Caki2 (cell line): ENCODE data around the gene BTBD9. TPM values are rescaled to one million over a fixed set of nuclear protein-coding genes. Genes with fewer than 3 reads are reported as not detected.

Experiments used
- DNase-seq: peaks from one replicate; pipeline ENCODE4 v3.0.0-alpha.2; 2015; ENCODE audit warnings: low read depth
- in situ Hi-C: cut with HindIII; loops from 2 replicates; pipeline ENCODE4 v1.10.0; 2016; ENCODE audit warnings: low sequenced_read_pairs, low pct_unique_long_range_greater_than_20kb, mixed read lengths
- total RNA-seq: library from RNA; depleted of rRNA; stranded (reverse); fragments of >200 nt; shearing (Covaris generic); gene quantifications from 2 replicates; pipeline ENCODE4 v1.2.3, GENCODE V29; 2014; ENCODE audit warnings: low replicate concordance

Gene BTBD9
- total RNA-seq, 1 experiment from 2014 or later = 17.0 TPM

DNA sequence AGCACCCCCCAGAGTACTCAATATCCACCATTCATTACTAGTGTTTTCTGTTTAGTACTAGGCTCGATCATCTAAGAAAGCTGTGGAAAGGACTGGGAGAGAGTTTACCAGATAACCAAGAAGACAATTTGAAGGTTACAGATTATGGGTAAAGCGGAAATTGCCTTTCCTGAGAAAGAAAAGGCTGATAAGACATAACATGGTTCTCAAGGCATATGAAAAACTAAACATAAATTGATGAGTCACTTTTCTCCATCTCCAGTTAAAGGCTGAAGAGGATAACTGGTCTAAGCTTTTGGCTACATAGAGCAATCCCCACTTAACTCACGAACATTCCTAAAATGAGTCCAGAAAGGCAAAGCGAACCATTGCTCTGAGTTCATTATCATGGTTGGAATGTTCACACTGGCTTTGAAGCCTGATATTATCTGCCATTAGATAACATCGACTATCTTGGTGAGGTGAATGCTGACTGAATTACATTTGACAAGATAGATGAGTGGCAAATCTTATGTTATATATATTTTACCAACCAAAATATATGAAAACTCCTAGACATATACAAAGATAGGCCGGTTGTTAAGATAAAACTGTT is 65.8 kb downstream of the BTBD9 start:
- in situ Hi-C loops = no loop called here
- no peak for DNase-seq

DNA sequence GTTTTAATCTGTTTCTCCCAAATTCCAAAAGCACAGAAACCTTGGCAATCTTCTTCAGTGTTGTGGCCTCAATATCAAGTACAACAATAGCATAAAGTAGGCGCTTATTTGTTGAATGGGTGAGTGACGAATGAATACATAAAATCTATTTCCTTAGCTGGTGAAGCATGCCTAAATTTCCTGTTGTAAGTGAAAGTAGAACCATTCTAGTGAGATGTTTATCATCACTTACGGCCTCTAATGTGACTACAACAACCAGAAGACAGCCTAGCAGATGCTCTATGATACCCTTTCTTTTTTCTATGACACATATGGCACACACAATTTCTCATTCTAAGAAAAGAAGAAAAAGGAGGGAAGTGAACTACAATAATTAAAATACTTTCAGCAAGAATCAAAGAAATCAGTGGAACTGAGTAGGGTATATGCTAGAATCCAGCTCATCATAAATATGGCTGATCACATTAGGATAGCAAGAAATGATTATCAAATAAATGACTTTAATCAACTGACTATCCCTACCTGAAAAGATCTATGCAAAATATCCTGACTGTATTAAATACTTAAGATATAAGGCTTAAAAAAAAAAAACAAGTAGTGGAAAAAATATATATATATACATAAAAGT is 67.4 kb downstream of the BTBD9 start:
- in situ Hi-C loops = no loop called here
- DNase-seq = no peak

DNA sequence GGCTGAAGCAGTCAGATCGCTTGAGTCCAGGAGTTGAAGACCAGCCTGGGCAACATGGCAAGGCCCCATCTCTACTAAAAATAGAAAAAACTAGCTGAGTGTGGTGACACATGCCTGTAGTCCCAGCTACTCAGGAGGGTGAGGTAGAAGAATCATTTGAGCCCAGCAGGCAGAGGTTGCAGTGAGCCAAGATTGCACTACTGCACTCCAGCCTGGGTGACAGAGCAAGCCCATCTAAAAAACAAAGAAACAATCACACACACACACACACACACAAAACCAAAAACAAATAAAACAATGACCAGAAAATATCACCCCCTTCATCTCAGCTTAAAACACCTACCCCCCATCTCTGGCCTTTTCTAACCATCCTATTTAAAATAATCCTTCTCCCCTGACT is 68.0 kb downstream of the BTBD9 start:
- in situ Hi-C loops = no loop called here
- DNase-seq = no peak

DNA sequence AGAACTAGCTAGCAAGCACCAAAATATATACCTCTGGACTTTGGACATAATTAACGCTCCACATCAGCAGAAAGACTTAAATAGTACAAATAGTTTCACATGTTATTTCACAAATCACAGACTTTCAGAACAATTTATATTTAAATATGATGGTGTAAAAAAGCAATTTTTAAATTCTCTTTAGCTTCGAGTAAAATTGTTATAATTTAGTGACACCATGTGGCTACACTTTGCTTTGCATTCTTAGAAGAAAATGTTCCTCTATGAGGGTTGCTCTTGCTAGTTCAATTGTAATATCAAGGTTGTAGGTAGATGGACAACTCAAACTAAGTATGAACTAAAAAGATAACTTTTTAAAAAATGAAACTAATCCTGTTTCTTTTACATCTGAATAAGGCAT is 69.0 kb downstream of the BTBD9 start:
- DNase-seq = no peak
- in situ Hi-C loops = no loop called here

DNA sequence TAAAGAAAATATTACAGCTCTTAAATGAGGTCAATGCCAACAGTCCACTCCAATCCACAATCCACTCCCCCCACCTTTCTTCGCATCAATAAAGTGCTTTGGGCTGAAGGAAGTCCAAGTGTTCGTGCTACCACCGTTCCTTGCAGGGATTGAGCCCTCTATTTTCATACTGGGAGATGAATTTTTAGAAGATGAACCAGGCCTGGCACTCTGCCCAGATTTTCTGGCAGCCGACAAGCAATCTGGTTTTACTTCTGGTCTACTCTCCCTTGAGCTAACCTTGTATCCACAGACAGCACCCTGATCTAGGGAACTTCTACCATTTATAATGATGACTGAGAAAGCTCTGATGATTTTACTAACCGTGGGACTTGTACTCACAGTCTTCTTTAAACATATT is 72.3 kb downstream of the BTBD9 start:
- in situ Hi-C loops = no loop called here

DNA sequence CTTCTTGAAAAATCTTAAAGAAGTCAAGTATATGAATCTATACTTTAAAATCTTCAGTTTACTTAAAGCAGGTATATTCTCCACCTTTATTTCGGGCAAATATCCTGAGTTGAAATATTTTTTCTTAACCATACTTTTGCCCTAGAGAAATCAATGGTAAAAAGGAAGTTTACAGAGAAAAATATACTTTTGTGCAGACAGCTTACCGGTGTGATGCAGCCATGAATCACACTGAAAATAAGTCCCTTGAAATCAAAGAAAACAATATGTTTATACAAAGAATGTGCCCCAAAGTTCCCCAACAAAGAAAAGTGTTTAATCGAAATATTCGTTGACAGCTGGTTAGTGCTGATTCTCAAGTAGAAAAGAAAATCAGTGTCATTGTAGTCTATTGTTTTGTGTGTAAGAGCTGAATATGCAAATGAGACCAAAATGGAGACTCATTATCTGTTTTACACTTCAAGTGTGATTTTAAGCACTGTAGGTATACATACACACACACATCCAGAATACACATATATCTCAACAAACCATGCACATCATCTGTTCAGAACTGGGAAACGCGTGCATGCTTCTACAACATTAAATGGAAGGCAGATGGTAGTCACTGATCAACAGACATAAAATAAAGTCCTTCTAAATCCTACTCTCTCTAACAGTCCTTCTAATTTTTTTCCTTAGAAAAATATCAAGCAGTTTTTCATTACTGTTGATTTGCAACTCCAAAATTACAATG is 73.3 kb downstream of the BTBD9 start:
- DNase-seq = no peak

More for the DNA sequence above, 72.3 kb downstream of the BTBD9 start:
- no peak for DNase-seq

DNA sequence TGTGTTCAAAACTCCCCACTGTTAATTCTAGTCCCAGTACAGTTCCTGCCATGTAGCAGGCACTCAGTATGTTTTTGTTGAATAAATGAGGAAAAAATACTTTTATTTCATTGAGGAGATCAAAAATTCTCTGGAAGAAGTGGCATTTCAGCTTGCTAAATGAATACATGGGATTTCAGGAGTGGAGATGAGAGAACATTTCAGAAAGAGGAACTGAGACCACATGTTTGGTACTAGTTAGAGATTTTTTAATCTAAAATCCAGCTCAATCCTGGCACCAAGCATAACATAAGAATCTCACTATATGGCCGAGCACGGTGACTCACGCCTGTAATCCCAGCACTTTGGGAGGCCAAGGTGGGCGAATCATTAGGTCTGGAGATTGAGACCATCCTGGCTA is 75.4 kb downstream of the BTBD9 start:
- in situ Hi-C loops = no loop called here
- no peak for DNase-seq

More for the DNA sequence above, 73.3 kb downstream of the BTBD9 start:
- in situ Hi-C loops = no loop called here

DNA sequence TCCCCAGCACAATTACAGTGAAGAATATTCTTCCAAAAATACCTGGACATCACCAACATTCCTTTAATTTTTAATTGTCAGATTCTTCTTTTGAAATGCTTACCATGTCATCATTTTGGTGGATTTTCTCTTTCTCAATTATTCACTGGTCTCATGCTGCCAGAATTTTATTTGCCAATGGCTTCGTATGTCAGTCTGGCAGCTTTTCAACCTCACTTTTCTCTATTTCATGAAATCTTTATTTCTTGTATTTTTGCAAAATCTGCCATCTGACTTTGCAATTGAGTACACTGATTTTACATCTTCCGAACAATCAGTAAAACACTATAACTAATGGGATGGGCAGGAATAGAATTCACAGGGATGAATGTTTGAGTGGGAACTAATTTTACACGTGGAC is 84.1 kb downstream of the BTBD9 start:
- in situ Hi-C loops = no loop called here
- no peak for DNase-seq

DNA sequence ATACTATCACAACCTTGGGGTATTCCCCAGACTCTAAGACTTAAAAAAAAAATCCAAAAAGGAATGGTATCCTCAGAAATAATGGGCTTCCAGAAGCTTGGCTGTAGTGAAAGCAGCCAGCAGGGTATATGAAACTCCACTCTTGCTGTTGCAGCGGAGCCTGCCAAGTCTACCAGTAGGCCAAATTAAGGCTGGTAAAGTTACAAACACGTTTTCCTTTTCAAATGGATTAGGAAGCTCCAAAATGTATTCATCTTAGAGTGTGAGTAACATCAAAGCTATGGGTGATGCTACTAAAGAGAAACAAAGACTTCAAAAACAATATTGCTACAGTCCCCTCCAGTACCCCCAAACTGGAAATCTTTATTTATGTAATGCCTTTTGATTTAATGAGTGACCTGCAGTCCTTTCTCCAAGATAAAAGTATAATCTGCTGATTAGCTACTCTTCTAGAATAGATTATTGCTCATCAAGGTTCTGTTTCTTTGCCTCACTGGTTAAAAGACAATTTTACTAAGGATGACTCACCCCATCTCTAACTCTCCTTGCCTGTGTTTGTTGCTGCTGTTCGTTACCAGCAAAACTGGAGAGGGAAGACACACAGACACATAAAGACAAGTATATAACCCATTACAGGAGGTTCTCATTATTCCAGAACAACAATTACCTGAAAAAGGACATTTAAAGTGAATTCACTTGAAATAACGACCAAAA is 84.9 kb downstream of the BTBD9 start:
- DNase-seq = peak; percentile 44
- in situ Hi-C loops = no loop called here

DNA sequence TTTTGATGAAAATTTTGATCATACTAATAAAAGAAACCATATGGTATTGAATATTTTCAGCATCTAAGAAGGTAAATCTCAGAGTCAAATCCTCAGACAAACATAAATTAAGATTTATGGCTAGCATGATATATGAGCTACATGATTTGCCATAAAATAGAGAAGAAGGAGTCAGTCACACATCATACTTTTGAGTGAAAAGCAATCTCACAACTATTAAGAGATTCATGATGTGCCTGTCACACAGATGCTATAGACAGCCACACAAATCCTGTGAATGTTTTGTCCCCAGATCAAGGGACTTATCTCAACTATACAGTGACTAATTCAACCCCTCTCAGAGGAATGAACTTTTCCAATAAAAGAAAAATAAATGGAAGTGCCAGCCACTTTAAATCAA is 85.7 kb downstream of the BTBD9 start:
- no peak for DNase-seq
- in situ Hi-C loops = no loop called here

DNA sequence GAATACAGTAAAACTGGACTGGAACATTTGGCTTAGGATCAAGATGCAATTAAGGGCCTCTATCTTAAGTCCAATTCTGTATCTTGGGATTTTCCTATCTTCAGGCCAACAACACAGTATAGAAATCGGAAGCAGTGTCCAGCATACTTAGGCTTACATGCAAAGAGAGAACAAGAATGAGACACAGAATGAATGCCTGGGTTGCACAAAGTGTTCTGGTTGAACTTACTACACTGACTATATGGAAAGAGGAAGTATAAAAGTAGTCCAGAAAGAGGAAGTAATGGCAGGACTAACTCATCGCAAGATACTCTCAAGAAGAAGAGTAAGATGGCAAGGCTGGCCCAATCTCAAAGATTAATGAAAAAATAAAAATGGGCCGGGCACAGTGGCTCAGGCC is 87.6 kb downstream of the BTBD9 start:
- DNase-seq = no peak
- in situ Hi-C loops = no loop called here

DNA sequence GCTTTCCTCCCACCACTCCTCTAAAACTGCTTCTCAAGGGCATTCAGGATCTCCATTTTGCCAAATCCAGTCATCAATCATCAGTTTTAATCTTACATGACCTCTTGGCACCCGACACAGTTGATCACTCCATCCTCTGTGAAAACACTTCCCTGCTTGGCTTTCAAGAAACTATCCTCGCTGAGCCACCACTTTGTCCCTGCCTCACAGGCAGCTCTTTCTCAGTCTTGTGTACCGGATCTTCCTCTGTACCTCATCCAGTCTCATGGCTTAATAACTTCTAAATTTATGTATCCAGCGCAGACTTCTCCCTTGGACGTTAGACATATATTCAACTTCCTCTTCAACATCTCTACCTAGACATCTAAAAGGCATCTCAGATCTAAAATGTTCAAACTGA is 89.9 kb downstream of the BTBD9 start:
- in situ Hi-C loops = no loop called here
- DNase-seq = no peak

DNA sequence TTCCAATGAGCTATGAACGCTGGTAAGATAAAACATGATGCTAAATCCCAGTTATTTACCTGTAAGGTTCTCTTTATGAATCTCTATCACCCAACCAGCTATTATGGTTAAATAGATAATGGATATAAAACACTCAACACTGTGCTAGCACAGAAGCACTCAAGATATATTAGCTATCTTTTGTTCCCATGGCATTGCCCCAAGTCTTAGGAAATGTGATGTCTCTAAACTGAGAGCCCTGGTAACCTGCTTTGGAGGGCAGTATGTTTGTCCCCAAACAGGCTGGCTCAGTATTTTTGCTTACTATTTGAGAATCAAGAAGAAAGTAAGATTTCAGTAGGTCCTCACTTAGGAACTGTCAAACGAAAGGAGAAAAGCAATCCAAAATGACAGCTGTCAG is 90.5 kb downstream of the BTBD9 start:
- DNase-seq = no peak
- in situ Hi-C loops = no loop called here

DNA sequence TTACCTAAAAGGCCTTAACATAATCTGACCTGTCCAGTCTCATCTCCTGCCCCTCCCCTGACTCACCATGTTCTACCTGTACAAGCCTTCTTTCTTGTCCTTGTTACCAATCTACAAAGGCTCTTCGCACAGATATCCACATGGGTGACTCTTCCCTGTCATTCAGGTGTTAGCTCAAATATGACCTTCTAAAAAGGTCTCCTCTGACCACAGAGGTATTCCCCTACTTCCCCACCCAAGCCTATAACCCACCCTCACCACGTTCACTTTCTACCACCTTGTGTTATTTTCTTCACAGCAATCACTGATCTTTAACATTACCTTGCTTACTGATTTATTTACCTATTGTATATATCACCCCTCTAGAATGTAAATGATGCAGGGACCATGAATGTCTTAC is 96.7 kb downstream of the BTBD9 start:
- in situ Hi-C loops = no loop called here

DNA sequence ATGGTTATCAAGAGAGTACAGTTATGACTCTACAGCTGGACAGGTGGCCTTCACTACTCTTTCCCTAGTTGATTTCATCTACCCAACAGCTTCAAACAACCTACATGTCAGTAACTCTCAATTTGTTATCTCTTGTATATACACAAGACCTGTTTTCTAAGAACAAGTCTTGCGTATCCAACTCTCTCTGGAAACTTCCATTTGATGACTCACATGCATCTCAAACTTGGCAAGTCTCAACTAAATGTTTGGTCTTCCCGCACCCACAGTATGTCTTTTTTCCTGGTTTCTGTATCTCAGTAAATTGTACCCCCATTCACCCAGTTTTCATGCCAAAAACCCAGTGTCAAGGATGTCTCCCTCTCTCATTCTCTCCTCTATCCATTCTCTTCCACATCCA is 97.7 kb downstream of the BTBD9 start:
- peak; percentile 31 for DNase-seq
- in situ Hi-C loops = no loop called here

More for the DNA sequence above, 96.7 kb downstream of the BTBD9 start:
- DNase-seq = no peak

DNA sequence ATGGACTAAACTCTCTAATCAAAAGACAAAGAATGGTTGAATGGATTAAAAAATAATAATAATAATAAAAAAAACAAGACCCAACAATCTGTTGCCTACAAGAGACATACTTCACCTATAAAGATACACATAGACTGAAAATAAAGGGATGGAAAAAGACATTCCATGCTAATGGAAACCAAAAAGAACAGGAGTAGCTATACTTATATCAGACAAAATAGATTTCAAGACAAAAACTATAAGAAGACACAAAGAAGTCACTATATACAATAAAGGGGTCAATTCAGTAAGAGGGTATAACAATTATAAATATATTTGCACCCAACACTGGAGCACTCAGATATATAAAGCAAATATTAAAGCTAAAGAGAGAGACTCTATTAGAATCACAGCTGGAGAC is 106.7 kb downstream of the BTBD9 start:
- in situ Hi-C loops = no loop called here
- DNase-seq = no peak

DNA sequence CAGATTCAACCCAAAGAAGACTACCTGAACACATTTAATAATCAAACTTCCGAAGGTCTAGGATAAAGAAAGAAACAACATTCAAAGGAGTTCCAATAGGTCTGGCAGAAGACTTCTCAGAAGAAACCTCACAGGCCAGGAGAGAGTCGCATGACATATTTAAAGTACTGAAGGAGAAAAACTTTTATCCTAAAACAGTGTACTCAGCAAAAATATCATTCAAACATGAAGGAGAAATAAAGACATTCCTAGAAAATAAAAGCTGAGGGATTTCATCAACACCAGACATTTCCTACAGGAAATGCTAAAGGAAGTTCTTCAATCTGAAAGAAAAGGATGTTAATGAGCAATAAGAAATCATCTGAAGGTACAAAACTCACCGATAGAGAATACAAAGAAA is 108.6 kb downstream of the BTBD9 start:
- no peak for DNase-seq
- in situ Hi-C loops = no loop called here

DNA sequence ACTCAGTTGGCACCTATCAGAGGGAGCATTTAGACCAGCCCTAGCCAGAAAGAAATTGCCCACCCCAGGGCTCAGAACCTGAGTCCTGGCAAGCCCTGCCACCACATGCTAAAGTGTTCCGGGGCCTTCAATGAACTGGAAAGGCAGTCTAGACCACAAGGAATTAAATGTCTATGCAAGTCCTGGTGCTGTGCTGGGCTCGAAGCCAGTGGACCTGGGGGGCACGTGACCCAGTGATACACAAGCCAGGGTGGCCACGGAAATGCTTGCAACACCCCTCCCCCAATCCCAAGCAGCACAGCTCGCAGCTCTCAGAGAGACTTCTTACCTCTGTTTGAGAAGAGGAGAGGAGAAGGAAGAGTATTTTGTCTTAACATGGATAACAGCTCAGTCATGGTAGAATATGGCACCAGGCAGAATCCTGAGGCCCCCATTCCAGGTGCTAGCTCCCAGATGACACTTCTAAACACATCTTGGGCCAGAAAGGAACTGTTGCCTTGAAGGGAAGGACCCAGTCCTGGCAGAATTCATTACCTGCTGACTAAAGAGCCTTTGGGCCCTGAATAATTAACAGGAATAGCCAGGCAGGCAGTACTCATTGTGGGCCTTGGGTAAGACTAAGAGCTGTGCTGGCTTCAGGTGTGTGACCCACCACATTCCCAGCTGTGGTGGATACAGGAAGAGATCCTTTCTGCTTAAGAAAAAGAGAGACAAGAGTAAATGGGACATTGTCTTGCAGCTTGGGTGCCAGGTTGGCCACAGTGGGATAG is 111.3 kb downstream of the BTBD9 start:
- in situ Hi-C loops = no loop called here
- no peak for DNase-seq
